ENCODE results near the gene EMP3.
"Not testable (repeated sequence)": the region's sequence is repeated elsewhere in the genome, so short reads cannot be mapped to it uniquely, and the experiment has no call there.

The EMP3 gene

DNA sequence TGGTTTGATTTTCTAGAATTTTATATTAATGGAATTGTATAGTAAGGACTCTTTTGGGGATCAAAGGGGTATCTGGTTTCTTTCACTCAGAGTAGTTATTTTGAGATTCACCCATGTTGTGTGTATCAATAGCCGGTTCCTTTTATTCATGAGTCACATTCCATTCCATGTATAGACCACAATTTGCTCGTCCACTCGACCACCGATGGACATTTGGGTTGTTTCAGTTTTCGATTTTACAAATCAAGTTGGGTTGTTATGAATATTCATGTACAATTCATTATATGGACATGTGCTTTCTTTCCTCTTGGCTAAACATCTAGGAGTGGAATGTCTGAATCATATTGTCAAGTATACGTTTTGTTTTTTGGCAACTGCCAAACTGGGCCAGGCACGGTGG lies 9.6 kb upstream of the EMP3 start:
- Histone ChIP-seq H3K9ac (ENCODE audit: low read depth in 1 of 2, low read length in 2 of 2) (no peak overlapping the region), H3K36me3 (ENCODE audit: control insufficient read depth in 2 of 2, insufficient read depth in 2 of 2, low read length in 2 of 2) (no peaks in the 10 kb centered on the region), H3K4me1 (ENCODE audit: control insufficient read depth in 2 of 2, insufficient read depth in 2 of 2, low read length in 2 of 2) (peaks cover 7 to 11% of the 10 kb centered on the region in 2 donors), H3K27me3 (ENCODE audit: control insufficient read depth in 2 of 2, insufficient read depth in 2 of 2, low read length in 2 of 2) (no peaks in the 10 kb centered on the region), H3K9me3 (ENCODE audit: control insufficient read depth in 2 of 2, low read length in 2 of 2) (no peaks in the 10 kb centered on the region), H3K27ac (ENCODE audit: low read depth in 2 of 2, low read length in 2 of 2) (no peak overlapping the region), H3K4me3 (ENCODE audit: low read length in 2 of 2) (no peak overlapping the region)

DNA sequence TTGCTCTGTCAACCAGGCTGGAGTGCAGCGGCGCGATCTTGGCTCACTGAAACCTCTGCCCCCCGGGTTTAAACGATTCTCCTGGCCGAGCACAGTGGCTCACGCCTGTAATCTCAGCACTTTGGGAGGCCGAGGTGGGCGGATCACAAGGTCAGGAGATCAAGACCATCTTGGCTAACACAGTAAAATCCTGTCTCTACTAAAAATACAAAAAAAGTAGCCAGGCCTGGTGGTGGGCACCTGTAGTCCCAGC lies 7.7 kb upstream of the EMP3 start:
- H3K27ac ChIP-seq (ENCODE audit: low read depth in 2 of 2, low read length in 2 of 2); H3K4me3 ChIP-seq (ENCODE audit: low read length in 2 of 2); H3K9ac ChIP-seq (ENCODE audit: low read depth in 1 of 2, low read length in 2 of 2); H3K36me3 ChIP-seq (ENCODE audit: control insufficient read depth in 2 of 2, insufficient read depth in 2 of 2, low read length in 2 of 2); H3K27me3 ChIP-seq (ENCODE audit: control insufficient read depth in 2 of 2, insufficient read depth in 2 of 2, low read length in 2 of 2); H3K9me3 ChIP-seq (ENCODE audit: control insufficient read depth in 2 of 2, low read length in 2 of 2): not testable (repeated sequence)
- peaks cover 14 to 21% of the 10 kb centered on the region in 2 donors for H3K4me1 ChIP-seq (ENCODE audit: control insufficient read depth in 2 of 2, insufficient read depth in 2 of 2, low read length in 2 of 2)

DNA sequence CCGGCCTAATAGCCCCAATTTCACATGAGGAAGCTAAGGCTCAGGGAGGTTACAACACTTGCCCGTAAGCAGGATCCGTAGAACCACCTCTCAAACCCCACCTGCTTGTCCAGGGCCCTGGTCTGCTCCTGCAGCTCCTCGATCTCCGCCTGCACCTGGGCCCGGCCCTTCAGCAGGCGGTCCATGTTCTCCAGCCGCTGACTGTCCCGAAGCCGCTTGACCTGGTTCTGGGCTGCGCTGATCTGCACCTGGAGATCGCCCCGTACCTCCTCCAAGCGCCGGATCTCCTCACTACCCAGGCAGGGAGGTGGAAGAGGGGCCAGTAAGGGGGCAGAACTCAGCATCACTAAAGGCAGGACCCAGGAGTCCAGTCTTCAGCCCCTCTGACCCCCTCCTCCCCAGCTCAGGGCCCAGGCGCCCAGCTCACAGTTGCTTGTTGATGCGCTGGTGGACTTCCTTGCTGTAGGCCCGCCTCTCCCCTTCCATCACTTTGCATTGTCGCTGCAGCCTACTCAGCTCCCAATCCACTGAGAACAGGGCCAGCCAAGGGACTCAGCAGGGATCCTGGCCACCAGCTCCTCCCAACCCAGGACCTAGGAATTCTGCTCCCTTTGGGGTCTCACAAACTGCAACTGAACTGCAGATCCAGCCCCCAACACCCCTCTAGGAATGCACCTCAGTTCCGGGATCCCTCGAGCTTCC lies 6.9 kb upstream of the EMP3 start:
- Histone ChIP-seq H3K36me3 (ENCODE audit: control insufficient read depth in 2 of 2, insufficient read depth in 2 of 2, low read length in 2 of 2) (no peaks in the 10 kb centered on the region), H3K9ac (ENCODE audit: low read depth in 1 of 2, low read length in 2 of 2) (no peak overlapping the region), H3K27me3 (ENCODE audit: control insufficient read depth in 2 of 2, insufficient read depth in 2 of 2, low read length in 2 of 2) (no peaks in the 10 kb centered on the region), H3K27ac (ENCODE audit: low read depth in 2 of 2, low read length in 2 of 2) (no peak overlapping the region), H3K4me3 (ENCODE audit: low read length in 2 of 2) (no peak overlapping the region), H3K4me1 (ENCODE audit: control insufficient read depth in 2 of 2, insufficient read depth in 2 of 2, low read length in 2 of 2) (peaks cover 17 to 21% of the 10 kb centered on the region in 2 donors), H3K9me3 (ENCODE audit: control insufficient read depth in 2 of 2, low read length in 2 of 2) (no peaks in the 10 kb centered on the region)

DNA sequence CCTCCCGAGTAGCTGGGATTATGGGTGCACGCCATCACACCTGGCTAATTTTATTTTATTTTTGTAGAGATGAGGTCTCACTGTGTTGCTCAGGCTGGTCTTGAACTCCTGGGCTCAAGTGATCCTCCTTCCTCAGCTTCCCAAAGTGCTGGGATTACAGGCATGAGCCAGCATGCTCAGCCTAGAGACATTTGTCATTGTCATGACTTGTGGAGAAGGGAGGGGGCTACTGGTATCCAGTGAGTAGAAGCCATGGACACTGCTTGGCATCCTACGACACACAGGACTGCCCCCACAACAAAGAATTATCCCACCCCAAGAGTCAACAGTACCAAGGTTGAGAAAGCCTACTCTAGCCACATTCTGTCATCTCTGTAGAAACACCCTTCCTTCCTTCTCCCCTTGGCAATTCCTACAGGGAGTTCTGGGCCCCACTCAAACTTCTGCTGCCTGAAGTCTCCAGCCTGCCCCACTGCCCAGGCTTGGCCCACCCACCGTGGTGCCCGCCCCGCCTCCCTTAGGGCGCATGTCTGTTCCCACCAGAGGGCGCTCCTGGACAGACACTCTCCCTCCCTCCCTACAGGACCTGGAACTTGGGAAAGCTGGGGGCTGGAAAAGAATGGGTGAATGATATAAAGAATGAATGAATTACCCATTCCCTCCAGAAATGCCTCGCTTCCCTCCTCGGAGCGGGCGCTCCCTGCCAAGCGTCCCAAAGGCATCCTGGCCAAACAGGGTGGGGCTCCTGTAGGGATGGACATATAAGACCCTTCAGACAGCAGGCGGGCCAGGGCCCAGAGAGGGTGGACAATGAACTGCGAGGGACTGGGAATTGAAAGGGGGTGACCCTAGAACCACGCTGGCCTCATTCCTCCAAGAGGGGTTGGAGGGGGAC lies 5.5 kb upstream of the EMP3 start:
- Histone ChIP-seq H3K9ac (ENCODE audit: low read depth in 1 of 2, low read length in 2 of 2) (no peak overlapping the region), H3K36me3 (ENCODE audit: control insufficient read depth in 2 of 2, insufficient read depth in 2 of 2, low read length in 2 of 2) (no peaks in the 10 kb centered on the region), H3K4me1 (ENCODE audit: control insufficient read depth in 2 of 2, insufficient read depth in 2 of 2, low read length in 2 of 2) (peaks cover 19 to 21% of the 10 kb centered on the region in 2 donors), H3K4me3 (ENCODE audit: low read length in 2 of 2) (no peak overlapping the region), H3K27ac (ENCODE audit: low read depth in 2 of 2, low read length in 2 of 2) (peak overlapping the region in 1 of 2 donors; percentile 100), H3K9me3 (ENCODE audit: control insufficient read depth in 2 of 2, low read length in 2 of 2) (no peaks in the 10 kb centered on the region), H3K27me3 (ENCODE audit: control insufficient read depth in 2 of 2, insufficient read depth in 2 of 2, low read length in 2 of 2) (no peaks in the 10 kb centered on the region)

DNA sequence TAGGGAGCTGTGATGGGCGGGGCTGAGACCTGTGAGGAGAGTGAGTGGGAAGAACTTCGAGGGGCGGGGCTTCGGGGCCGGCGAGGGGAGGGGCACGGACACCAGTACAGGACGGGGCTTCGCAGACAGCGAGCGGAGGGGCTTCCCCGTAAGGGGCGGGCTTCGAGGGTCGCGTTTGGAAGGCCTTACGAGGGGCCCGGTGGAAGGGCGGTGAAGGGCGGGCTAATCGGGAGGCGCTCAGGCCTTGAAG lies 4.1 kb upstream of the EMP3 start:
- no peaks in the 10 kb centered on the region for H3K27me3 ChIP-seq (ENCODE audit: control insufficient read depth in 2 of 2, insufficient read depth in 2 of 2, low read length in 2 of 2)
- H3K4me1 ChIP-seq (ENCODE audit: control insufficient read depth in 2 of 2, insufficient read depth in 2 of 2, low read length in 2 of 2), result peaks cover 29 to 31% of the 10 kb centered on the region in 2 donors
- H3K4me3 ChIP-seq (ENCODE audit: low read length in 2 of 2), result peak overlapping the region; percentile 83 to 91
- peak overlapping the region; percentile 100 for H3K27ac ChIP-seq (ENCODE audit: low read depth in 2 of 2, low read length in 2 of 2)
- peak overlapping the region; percentile 98 to 99 for H3K9ac ChIP-seq (ENCODE audit: low read depth in 1 of 2, low read length in 2 of 2)
- H3K36me3 ChIP-seq (ENCODE audit: control insufficient read depth in 2 of 2, insufficient read depth in 2 of 2, low read length in 2 of 2), result no peaks in the 10 kb centered on the region
- no peaks in the 10 kb centered on the region for H3K9me3 ChIP-seq (ENCODE audit: control insufficient read depth in 2 of 2, low read length in 2 of 2)

DNA sequence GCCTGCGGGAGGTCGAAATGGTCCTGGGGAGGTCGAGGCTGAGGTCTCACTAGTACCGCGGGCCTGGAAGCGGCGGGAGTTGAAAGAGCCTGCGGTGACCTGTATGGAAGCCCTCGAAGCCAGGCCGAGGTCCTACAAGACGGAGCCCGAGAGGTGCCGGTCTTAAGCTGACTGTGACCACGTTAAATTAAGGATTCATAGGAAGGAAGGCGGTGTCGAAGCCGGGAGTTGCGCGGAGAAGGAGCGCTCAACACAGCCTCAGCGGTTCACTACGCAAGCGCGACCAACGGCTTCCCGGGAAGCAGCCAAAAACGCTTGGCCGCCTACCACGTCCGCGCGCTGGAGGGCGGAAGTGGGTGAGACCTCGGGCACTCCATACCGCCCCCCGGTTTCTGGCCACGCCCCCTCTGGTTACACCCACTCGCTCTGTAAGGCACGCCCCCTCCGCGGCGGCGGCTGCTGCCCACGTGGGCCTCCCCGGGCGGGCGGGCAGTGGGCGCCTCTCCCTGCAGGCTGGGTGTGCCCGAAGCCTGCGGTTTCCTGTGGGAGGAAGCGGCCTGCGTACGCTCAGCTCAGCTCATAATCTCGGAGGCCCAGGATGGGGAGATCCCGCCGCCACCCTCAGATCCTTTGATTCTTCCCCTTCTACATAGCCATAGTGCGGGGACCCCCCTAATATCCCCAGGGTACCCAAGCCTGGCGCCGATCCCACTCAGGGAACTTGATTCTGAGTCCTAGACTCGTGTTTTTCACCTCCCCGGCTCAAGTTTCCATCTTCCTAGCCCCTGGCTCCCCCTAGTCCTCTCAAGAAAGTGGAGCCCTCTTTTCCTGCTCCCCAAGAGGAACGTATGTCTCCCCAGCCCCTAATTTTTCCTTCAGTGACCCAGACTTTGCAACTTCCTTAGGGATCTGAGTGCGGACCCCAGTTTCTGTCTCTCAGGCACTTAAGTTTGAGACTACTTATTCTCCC lies 3.4 kb upstream of the EMP3 start:
- peak overlapping the region; percentile 83 to 91 for H3K4me3 ChIP-seq (ENCODE audit: low read length in 2 of 2)
- H3K27ac ChIP-seq (ENCODE audit: low read depth in 2 of 2, low read length in 2 of 2), result peak overlapping the region; percentile 100
- no peaks in the 10 kb centered on the region for H3K36me3 ChIP-seq (ENCODE audit: control insufficient read depth in 2 of 2, insufficient read depth in 2 of 2, low read length in 2 of 2)
- peak overlapping the region; percentile 98 to 99 for H3K9ac ChIP-seq (ENCODE audit: low read depth in 1 of 2, low read length in 2 of 2)
- no peaks in the 10 kb centered on the region for H3K27me3 ChIP-seq (ENCODE audit: control insufficient read depth in 2 of 2, insufficient read depth in 2 of 2, low read length in 2 of 2)
- peaks cover 31 to 35% of the 10 kb centered on the region in 2 donors for H3K4me1 ChIP-seq (ENCODE audit: control insufficient read depth in 2 of 2, insufficient read depth in 2 of 2, low read length in 2 of 2)
- no peaks in the 10 kb centered on the region for H3K9me3 ChIP-seq (ENCODE audit: control insufficient read depth in 2 of 2, low read length in 2 of 2)

DNA sequence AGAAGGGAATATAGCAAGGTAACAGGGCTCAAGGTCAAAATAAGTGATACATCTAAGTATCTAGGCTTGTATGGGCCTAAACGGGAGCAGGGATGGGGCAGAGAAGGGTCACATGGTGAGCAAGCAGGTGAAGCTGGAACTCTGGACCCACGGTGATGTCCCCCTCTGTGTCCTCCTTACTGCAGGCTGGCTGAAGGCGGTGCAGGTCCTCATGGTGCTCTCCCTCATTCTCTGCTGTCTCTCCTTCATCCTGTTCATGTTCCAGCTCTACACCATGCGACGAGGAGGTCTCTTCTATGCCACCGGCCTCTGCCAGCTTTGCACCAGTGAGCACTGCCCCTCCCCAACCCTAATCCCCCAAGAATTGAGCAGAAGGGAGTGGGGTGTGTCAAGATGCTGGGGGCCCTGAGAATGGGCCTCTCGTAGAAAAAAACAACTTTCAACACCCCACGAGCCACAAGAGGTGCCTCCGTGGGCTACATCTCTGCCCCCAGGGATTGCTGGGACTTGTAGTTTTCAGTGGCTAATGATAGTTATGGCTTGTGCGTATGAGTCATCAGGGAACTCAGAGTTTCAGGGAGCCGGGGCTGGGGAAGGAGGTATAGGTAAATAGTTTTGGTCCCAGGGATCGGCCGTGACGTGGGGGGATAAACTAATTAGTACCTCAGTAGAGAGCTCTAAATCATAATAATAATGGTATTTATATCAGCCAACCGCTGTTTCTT lies 4.0 kb downstream of the EMP3 start:
- peak overlapping the region; percentile 86 to 91 for H3K27ac ChIP-seq (ENCODE audit: low read depth in 2 of 2, low read length in 2 of 2)
- peaks cover 0 to 3% of the 10 kb centered on the region in 2 donors for H3K36me3 ChIP-seq (ENCODE audit: control insufficient read depth in 2 of 2, insufficient read depth in 2 of 2, low read length in 2 of 2)
- H3K9me3 ChIP-seq (ENCODE audit: control insufficient read depth in 2 of 2, low read length in 2 of 2), result no peaks in the 10 kb centered on the region
- H3K4me3 ChIP-seq (ENCODE audit: low read length in 2 of 2), result peak overlapping the region in 1 of 2 donors; percentile 75
- H3K27me3 ChIP-seq (ENCODE audit: control insufficient read depth in 2 of 2, insufficient read depth in 2 of 2, low read length in 2 of 2), result no peaks in the 10 kb centered on the region
- H3K9ac ChIP-seq (ENCODE audit: low read depth in 1 of 2, low read length in 2 of 2), result peak overlapping the region in 1 of 2 donors; percentile 74
- peaks cover 45% of the 10 kb centered on the region in 2 donors for H3K4me1 ChIP-seq (ENCODE audit: control insufficient read depth in 2 of 2, insufficient read depth in 2 of 2, low read length in 2 of 2)

DNA sequence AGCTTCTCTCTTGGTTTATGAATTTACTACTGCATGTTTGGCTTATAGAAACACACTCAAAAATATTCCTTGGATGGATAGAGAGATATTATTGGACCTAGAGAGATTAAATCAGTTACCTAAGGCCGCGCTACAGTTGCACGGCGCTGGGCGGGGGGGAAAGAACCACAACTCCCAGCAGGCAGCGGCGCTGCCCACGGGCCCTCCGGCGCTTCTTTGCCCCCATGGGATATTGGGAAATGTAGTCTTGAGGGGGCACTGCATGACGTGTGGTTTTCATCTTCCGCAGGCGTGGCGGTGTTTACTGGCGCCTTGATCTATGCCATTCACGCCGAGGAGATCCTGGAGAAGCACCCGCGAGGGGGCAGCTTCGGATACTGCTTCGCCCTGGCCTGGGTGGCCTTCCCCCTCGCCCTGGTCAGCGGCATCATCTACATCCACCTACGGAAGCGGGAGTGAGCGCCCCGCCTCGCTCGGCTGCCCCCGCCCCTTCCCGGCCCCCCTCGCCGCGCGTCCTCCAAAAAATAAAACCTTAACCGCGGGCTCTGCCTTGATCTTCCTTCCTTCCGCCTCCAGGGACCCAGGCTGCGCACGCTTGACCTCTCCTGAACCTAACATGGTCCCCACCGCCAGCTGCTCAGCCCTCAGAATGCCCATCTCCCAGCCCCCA lies 4.8 kb downstream of the EMP3 start:
- H3K27me3 ChIP-seq (ENCODE audit: control insufficient read depth in 2 of 2, insufficient read depth in 2 of 2, low read length in 2 of 2), result no peaks in the 10 kb centered on the region
- H3K9ac ChIP-seq (ENCODE audit: low read depth in 1 of 2, low read length in 2 of 2), result peak overlapping the region; percentile 70 to 74
- H3K9me3 ChIP-seq (ENCODE audit: control insufficient read depth in 2 of 2, low read length in 2 of 2), result no peaks in the 10 kb centered on the region
- peak overlapping the region; percentile 86 to 91 for H3K27ac ChIP-seq (ENCODE audit: low read depth in 2 of 2, low read length in 2 of 2)
- peaks cover 43 to 47% of the 10 kb centered on the region in 2 donors for H3K4me1 ChIP-seq (ENCODE audit: control insufficient read depth in 2 of 2, insufficient read depth in 2 of 2, low read length in 2 of 2)
- peaks cover 0 to 3% of the 10 kb centered on the region in 2 donors for H3K36me3 ChIP-seq (ENCODE audit: control insufficient read depth in 2 of 2, insufficient read depth in 2 of 2, low read length in 2 of 2)
- H3K4me3 ChIP-seq (ENCODE audit: low read length in 2 of 2), result peak overlapping the region; percentile 73 to 75

DNA sequence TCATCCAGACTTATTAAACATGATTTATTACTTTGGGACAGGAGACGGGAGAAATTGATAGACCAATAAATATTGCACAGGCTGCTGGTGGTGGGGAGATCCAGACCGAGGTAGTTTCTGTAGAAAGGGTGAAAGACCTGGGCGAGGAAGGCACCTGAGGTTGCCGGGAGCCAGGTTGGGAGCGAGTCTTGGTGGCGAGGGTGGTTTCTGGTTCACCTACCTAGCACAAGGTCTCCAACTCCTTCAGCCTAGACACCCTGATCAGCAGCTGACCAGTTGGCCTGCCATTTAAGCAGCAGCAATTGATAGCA lies 7.0 kb downstream of the EMP3 start:
- Histone ChIP-seq H3K27ac (ENCODE audit: low read depth in 2 of 2, low read length in 2 of 2) (peak overlapping the region; percentile 99), H3K36me3 (ENCODE audit: control insufficient read depth in 2 of 2, insufficient read depth in 2 of 2, low read length in 2 of 2) (peaks cover 0 to 3% of the 10 kb centered on the region in 2 donors), H3K9ac (ENCODE audit: low read depth in 1 of 2, low read length in 2 of 2) (peak overlapping the region; percentile 68 to 97), H3K9me3 (ENCODE audit: control insufficient read depth in 2 of 2, low read length in 2 of 2) (no peaks in the 10 kb centered on the region), H3K4me1 (ENCODE audit: control insufficient read depth in 2 of 2, insufficient read depth in 2 of 2, low read length in 2 of 2) (peaks cover 29 to 34% of the 10 kb centered on the region in 2 donors), H3K27me3 (ENCODE audit: control insufficient read depth in 2 of 2, insufficient read depth in 2 of 2, low read length in 2 of 2) (no peaks in the 10 kb centered on the region), H3K4me3 (ENCODE audit: low read length in 2 of 2) (peak overlapping the region; percentile 59 to 93)
